MV-4-11 (cell line): ENCODE results near the gene ZNF716.
"Not testable (repeated sequence)": the region's sequence is repeated elsewhere in the genome, so short reads cannot be mapped to it uniquely, and the experiment has no call there.

Source experiments
- DNase-seq: peaks from one replicate; lab custom pipeline; 2025; lab: John Stamatoyannopoulos, UW

Gene ZNF716

GRCh38 chr7:57426629-57427003 is 23.4 kb upstream of the ZNF716 start:
- no peak for DNase-seq

GRCh38 chr7:57427146-57427545 is 22.8 kb upstream of the ZNF716 start:
- no peak for DNase-seq

DNA sequence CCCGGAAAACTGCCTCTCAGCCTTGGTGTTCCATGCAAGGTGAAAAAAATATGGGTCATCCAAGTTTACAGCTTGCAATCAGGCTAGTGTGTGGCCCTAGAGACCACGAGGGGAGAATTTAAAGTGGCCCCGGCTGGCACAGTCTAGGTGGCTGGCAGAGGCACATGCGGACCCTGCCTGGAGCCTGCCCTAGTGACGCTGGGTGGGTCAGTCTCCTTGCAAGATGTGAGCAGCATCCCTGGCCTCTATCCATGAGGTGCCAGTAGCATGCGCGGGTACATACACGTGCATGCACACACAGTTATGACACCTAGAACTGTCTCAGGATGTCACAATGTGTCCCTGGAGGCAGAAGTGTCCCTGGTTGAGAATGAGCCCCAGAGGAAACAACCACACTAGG is 22.4 kb upstream of the ZNF716 start:
- DNase-seq, result no peak

DNA sequence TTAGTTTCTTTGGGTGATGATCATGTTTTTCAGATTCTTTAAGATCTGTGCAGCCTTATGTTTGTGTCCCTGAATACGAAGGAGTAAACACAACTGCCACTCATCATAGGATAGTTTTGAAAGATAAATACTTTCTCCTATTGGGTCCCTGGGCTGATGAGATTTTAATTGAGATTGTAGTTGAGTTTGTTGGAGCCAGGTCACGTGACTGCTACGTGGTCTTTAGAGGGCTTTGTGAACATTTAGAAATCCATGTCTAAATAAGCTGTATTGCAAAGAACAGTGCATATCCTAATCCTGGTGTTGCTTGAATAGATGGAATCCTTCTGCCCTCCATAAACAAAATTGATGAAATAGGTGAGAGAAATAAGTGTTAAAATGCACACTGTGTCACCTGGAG is 17.4 kb upstream of the ZNF716 start:
- DNase-seq, result no peak

- no peak for DNase-seq
Observed at GRCh38 chr7:57437581-57437980, 12.4 kb upstream of the ZNF716 start.

DNA sequence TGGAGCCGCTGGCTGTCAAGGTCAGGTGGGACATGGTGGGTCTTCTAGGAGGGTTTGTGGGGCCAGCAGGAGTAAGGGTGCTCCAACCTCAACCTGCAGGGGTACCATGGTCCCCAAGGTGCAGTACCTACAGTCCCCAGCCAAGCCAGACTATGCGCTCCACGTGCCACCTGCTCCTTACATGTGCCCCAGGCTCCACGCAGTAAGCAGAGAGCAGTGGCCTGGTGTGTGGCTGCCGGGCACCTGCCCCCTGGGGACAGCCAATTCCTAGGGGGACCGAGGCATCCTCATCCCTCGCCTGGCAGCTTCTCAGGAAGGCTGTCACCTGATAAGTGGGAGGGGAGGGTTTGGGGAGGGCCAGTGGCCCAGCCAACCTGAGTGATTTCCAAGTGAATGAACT is 11.7 kb upstream of the ZNF716 start:
- no peak for DNase-seq

DNA sequence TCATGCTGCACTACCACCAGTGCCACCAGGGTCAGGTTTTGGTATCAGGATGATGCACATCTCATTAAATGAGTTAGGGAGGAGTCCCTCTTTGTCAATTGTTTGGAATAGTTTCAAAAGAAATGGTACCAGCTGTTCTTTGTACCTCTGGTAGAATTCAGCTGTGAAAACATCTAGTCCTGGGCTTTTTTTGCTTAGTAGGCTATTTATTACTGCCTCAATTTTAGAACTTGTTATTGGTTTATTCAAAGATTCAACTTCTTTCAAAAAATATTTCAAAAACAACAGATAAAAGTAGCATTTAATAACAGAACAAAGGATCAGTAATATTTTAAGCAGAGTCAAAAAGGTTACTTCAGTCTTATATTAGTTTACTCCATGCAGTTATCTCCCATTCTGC is 6.4 kb upstream of the ZNF716 start:
- DNase-seq, result no peak

- DNase-seq, result not testable (repeated sequence)
Observed at GRCh38 chr7:57469186-57469828, 19.3 kb downstream of the ZNF716 start.

DNA sequence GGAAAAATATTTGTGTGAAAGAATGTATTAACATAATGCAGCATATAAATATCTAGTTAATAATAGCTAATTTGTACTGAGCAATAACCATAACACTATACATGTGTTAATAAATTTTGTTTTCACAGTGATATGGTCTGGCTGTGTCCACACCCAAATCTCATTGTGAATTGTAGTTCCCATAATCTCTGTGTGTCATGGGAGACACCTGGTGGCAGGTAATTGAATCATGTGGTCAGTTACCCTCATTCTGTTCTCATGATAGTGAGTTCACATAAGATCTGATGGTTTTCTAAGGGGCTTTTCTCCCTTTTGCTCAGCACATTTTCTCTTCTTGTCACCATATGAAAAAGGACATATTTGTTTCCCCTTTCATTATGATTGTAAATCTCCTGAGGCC is 30.3 kb downstream of the ZNF716 start:
- DNase-seq, result not testable (repeated sequence)

GRCh38 chr7:57485022-57485421 is 35.0 kb downstream of the ZNF716 start:
- DNase-seq, result not testable (repeated sequence)

- no peak for DNase-seq
Observed at GRCh38 chr7:57487957-57488356, 38.0 kb downstream of the ZNF716 start.

DNA sequence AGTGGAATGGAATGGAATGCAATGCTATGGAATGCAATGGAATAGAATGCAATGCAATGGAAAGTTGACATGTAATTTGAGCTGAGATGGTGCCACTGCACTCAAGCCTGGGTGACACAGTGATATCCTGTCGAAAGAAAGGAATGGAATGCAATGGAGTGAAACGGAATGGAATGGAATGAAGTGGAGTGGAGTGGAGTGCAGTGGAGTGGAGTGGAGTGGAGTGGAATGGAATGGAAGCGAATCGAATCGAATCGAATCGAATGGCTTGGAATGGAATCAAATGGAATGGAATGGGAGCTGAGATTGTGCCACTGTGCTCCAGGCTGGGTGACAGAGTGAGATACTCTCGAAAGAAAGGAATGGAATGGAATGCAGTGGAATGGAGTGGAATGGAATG is 45.1 kb downstream of the ZNF716 start:
- DNase-seq, result not testable (repeated sequence)

DNA sequence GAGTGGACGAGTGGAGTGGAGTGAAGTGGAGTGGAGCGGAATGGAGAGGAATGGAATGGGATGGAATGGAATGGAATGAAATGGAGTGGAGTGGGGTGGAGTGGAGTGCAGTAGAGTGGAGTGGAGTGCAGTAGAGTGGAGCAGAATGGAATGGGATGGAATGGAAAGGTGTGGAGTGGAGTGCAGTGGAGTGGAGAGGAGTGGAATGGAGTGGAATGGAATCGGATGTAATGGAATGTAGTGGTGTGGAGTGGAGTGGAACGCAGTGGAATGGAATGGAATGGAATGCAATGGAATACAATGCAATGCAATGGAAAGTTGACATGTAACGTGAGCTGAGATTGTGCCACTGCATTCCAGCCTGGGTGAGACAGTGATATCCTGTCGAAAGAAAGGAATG is 46.4 kb downstream of the ZNF716 start:
- DNase-seq, result no peak

DNA sequence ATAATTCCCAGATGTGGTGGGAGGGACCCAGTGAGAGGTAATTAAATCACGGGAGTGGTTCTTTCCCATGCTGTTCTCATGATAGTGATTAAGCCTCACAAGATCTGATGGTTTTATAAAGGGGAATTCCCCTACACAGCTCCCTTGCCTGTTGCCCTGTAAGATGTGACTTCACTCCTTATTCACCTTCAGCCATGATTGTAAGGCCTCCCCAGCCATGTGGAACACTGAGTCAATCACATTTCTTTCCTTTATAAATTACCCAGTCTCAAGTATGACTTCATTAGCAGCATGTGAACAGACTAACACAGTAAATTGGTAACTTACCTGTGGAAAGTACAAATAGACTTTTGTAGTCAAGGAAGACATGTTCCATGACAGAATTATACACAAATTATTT is 55.2 kb downstream of the ZNF716 start:
- no peak for DNase-seq
